ENCODE measurements around the gene UBAP2L.

The UBAP2L gene, protein sequence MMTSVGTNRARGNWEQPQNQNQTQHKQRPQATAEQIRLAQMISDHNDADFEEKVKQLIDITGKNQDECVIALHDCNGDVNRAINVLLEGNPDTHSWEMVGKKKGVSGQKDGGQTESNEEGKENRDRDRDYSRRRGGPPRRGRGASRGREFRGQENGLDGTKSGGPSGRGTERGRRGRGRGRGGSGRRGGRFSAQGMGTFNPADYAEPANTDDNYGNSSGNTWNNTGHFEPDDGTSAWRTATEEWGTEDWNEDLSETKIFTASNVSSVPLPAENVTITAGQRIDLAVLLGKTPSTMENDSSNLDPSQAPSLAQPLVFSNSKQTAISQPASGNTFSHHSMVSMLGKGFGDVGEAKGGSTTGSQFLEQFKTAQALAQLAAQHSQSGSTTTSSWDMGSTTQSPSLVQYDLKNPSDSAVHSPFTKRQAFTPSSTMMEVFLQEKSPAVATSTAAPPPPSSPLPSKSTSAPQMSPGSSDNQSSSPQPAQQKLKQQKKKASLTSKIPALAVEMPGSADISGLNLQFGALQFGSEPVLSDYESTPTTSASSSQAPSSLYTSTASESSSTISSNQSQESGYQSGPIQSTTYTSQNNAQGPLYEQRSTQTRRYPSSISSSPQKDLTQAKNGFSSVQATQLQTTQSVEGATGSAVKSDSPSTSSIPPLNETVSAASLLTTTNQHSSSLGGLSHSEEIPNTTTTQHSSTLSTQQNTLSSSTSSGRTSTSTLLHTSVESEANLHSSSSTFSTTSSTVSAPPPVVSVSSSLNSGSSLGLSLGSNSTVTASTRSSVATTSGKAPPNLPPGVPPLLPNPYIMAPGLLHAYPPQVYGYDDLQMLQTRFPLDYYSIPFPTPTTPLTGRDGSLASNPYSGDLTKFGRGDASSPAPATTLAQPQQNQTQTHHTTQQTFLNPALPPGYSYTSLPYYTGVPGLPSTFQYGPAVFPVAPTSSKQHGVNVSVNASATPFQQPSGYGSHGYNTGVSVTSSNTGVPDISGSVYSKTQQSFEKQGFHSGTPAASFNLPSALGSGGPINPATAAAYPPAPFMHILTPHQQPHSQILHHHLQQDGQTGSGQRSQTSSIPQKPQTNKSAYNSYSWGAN

DNA sequence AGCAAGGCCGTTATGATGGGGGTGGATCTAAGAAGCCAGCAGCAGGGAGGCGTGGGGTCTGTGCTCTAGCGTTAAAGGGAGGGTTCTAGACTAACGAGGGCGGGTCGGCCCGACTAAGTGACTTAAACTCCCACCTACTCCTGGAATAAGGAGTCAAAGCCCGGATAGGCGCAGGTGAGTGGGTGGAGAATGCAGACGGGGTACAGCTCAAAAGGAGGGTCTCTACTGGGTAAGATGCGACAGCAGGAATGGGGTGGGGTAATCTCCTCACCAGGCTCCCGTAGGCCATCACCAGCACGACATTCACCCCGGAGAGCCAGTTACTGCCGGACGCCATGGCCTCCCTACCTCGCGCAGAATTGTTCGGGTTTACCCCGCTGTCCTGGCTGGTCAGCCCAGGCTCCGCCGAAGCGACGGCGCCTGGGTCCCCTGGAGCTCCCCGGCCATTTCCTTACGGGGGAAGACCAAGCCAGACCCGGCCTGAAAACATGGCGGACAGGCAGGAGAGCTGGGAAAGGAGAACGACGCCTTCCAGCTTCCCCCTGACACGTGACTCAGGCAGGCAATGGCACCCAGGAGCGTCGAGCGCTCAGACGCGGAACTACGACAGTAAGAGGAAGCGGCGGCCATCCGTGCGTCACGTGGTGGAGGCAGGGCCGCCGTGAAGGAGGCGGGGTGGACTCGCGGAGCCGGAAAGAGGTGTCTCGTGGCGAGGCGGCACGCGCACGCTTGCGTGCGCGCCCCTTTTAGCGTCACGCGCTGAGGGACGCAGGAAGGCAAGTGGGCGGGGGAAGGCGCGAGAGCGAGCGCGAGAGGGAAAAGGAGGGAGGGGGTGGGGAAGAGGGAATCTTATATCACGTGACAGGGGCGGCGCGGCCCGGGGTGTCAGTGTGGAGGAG lies at the start of gene UBAP2L:
UBAP2L (plus strand) TSS at position 885 of the 899 bp plus-strand sequence. CDS start 4,169 bp downstream, outside the sequence.
- peak; percentile 98 for DNase-seq (ENCODE audit: low read depth)

DNA sequence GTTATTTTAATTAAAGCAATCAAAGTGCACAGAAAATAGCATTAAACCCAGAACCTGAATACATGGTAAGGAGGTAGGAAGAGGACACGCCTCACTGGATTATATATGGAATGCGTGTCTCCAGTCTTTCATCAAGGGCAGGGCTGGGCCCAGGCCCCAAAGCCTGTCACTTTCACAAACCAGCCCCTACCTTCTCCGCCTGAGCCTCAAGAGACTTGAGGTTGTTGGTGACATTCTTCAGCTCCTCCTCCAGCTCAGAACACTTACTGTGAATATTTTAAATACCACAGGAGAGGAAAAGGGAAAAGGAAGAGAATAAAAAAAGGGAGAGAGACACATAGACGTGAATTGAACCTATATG lies 49.6 kb upstream of the UBAP2L start:
- DNase-seq (ENCODE audit: low read depth), result no peak

DNA sequence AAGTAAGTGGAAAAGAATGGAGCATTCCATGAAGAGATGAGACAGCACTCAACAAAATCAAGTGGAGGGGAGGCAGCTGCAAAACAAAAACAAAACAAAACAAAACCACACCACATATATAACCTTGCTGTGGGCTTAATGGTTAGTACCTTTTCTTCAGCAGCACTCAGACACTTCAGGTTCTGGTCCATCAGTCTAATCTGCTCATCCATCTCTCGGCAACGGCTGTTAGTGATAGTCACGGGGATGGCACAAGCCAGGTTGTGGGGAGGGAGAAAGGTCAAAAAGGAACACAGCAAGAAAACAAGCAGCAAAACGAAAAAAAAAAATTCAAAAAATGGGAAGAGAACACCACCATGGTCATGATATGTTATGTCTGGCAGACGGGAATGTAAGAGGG lies 48.9 kb upstream of the UBAP2L start:
- DNase-seq (ENCODE audit: low read depth), result no peak

DNA sequence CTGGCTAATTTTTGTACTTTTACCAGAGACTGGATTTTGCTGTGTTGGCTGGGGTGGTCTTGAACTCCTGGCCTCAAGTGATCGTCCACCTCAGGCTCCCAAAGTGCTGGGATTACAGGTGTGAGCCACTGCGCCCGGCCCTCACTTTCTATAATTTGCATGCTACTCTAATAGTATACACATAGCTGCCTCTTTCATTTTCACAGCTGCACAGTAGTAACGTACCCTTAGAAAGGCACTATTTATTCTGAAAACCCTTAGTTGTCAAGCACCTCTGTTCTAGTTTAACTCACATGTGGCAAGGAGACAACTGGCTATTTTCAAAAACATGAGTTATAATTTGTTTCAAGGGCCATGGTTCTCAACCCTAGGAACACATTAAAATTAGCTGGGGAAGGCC lies 46.1 kb upstream of the UBAP2L start:
- DNase-seq (ENCODE audit: low read depth), result no peak

DNA sequence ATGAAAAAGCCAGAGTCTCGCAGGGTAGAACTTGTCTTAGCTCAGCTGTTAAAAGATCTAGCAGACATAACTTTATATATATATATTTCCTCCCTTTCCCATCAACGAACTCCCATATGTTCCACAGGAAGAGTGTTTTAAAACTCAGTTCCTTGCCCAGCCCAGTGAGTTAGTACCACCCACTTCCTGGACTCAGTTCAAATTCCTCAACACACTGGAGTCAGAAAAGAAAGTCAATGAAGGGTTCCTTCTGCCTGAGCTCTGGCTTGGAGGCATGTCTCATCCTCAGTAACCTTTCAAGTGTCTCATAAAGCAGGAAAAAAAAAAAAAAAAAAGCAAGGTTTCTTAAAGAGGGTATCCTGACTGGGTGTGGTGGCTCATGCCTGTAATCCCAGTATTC lies 44.4 kb upstream of the UBAP2L start:
- no peak for DNase-seq (ENCODE audit: low read depth)

DNA sequence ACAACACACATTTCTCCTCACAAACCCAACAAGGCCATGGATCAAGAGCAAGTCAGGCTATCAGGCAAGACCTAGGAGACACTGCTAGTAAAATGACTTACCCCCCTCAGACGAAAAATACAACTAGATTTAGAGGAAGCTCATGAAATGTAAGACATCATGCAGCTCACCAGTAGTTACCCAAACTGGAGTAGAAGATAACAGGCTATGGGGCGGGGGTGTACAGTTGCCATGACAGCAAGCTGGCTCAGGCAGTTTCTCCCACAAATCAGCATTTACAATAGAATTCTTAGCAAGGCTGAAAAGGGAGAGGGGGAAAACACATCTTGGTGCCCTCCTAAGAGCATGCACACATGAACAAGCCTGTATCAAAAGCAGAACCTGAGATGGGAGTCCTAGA lies 42.7 kb upstream of the UBAP2L start:
- no peak for DNase-seq (ENCODE audit: low read depth)

DNA sequence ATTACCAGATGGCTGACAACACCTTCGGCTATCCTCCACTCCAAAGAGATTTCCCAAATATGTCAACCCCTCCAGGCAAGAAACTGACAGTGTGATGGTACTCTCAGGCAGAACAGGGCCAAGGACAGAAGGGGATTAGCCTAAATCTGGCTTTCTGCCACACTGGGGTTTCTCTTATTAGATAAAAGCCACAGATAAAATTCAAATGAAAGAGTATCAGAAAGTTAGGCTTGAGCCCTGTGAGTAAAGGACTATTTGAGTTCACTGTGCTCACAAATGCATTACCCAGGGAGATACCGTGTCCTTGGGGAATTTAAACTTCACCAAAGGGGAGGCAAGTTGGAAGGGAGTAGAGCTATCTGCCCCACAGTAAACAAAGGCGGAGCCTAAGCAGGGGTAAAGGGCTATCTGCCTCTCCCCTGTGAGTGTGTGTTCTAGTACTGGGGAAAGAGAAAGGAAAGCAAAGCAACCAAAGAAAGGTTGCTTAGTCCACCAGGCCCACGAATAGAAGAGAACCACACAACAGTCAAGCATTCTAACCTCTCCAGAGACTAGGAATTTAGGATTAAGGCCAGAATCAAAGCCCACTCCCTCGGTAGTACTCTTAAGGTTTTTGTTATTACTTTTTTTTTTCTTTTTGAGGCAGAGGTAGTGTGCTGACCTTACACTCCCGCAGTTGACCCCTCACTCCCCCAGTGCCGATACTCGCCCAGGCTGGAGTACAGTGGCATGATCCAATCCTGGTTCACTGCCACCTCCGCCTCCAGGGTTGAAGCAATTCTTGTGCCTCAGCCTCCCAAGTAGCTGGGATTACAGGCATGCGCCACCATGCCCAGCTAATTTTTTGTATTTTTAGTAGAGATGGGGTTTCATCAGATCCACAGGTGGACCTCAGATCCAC lies 41.6 kb upstream of the UBAP2L start:
- no peak for DNase-seq (ENCODE audit: low read depth)

DNA sequence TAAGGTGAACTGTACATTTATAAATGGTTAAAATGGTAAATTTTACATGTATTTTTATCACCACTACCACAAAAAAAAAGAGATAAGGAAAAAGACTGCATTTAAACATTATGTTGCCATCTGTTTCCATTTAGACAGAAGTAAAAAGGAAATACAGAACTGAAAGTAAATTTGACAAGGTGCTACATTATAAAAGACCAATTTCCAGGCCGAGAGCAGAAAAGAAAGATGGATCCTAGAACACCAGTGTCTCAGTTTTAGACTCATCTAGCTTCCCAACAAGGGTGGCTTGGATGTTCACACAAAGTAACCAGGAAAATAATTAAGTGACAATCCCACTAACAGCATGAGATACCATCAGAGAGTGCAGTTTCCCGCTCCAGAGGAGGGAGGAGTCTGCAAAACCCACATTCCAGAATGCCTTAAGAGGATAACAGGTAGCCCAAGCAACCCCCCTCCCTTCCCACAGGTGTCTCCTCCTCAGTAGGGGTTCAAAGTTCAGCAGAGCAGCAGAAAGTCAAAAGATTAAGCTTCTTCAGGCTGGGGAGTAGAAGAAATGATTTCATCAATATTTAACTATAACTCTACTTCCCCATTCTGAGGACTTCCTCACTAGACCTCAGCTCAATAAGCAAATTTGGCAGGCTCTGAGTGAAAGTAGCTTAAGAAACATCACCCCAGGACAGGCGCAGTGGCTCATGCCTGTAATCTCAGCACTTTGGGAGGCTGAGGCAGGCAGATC lies 40.6 kb upstream of the UBAP2L start:
- DNase-seq (ENCODE audit: low read depth), result no peak

DNA sequence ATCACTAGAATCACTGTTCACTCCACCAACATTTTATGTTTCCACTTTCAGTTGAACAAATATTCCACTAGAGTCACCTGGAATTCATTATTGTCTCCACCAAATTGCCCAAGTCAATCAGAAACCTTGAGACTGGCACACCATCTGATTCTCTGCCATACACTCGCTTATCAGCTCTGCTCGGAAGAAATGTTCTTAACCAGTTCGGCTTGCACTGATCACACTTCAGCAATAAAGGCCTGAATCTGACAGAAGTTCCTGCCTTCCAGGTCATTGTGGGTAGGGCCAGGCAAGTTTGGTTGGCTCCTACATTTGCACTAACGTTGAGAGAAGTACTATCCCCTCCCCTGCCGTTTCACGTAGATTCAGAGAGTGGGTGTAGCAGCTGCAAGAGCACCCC lies 38.8 kb upstream of the UBAP2L start:
- no peak for DNase-seq (ENCODE audit: low read depth)

DNA sequence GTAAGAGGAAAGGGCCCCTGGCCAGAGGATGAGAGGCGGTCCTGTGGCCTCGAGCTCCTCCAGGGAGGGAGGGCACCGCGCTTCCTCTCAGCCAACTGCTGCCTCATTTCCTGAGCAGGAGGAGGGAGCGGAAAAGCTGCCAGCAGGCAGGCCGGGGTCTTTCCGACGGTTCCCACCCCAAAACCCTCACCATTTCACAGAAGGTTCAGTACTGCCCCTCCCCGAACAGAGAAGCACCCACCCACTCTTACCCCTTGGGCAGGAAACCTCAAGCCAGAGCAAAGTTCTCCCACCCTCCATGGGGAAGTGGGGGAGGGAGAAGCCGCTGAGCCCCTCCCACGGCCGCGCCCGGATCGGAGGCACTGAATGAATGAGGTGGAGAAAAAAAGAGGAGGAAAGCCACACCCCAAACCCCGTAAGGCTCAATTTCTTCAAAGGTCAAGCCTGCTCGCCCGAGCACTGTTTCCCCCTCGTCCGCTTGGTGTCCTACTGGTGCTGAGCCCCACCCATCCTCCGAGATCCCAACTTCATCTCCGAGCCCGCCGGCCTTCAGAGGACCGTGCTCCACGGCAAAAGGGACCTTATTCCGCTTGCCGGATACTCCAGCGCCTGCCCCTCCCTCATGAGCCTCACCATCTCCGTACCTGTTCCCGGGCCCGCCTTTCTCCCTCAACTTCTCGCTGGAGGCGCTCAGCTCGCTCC lies 38.3 kb upstream of the UBAP2L start:
- DNase-seq (ENCODE audit: low read depth), result peak; percentile 77

DNA sequence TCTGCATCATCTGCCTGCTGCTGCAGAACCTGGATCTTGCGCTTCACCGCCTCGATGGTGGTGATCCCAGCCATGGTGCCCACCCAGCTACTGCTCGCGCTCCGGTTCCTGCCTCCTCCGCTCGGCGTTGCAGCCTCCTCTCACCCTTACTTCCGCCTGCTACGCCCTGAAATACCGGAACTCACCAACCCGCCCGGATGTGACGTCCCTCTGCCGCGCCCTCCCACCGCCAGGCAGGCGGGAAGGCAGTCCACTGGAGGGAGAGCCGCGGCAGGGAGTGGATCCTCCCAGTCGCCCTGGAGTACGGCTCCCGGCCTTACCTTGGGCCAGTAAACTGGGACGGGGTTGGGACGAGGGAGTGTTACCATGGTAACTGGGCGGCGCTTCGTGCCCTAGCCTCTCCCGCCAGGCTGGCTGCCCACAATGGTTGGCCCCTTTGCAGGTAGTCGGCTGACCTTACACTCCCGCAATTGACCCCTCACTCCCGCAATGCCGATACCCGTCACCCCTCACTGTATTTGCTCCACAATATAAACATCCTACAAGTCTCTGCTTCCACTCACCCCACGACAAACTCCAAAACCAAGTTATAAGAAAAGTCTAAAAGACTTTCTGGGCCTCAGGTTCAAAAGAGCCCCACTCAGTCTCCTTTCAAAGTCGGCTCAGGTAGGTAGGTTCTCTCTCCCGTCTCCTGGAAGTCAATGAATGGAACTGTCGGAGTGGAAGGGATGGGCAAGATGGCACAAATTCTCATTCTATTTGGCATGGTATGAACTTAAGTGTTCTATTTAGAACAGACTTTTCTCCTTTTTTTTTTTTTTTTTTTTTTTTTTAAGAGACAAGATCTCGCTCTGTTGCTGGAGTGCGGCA lies 37.5 kb upstream of the UBAP2L start:
- DNase-seq (ENCODE audit: low read depth), result peak; percentile 94

DNA sequence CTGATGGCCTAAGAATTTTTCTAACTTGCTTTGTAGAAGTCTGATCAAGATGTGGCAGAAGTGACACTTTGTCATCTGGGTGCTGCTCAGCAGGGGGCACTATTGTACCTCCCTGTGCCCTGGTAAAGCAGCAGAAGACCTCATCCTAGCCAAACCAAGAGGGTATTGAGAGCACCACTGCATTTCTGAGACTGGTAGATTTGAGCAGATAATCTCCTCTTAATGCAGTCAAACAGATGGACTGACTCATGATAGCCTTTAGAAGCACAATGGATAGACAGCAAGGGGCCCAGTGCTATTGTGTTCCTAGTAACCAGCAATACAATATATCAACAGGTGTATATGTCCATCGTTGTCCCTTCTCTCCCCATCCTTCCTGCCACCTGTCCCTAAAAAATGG lies 34.6 kb upstream of the UBAP2L start:
- DNase-seq (ENCODE audit: low read depth), result peak; percentile 55

DNA sequence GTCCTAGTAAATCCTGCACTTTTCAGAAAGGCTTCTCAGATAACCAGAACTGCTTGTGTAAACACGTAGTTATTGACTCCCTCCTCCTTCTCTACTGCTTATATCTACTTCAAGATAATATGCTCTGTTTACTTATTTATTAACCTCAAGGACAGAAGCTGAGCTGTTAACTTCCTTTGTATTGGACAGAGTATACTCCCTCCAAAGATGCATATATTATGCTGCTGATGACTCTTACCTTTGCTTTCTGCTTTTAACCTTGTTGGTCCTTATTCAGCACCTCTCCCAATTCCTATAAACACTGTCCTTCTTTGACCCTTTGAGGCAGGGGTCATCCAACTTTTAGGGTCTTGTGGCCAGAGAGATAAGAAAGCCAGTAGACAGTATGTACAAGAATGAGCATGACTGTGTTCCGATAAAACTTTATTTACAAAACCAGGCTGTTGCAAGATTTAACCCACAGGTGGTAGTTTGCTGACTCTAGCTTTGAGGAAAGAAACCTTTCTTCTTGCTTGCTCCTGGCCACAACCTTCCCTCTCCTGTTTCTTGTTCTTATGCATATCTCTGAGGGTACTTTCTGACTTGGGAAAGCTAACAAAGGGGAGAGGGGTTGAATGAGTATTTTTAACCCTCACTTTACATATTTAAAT lies 33.8 kb upstream of the UBAP2L start:
- DNase-seq (ENCODE audit: low read depth), result no peak

DNA sequence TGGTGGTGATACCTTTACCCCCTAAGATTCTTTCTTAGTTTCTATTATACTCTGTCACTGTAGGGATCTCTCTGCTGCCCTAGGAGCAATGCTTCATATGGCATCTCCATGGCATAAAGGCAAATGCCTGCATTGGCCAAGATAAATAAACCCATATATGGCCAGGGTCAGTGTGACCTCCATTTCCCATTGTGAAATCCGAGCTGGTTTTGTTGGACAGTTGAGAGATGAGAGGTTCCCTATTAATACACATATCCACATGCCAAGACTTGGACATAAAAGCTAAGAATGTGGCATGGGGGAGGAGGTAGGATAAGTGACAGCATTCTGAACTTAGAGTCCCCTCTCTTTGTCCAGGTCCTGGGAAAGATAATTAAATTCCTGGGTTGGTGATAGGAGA lies 30.2 kb upstream of the UBAP2L start:
- no peak for DNase-seq (ENCODE audit: low read depth)

DNA sequence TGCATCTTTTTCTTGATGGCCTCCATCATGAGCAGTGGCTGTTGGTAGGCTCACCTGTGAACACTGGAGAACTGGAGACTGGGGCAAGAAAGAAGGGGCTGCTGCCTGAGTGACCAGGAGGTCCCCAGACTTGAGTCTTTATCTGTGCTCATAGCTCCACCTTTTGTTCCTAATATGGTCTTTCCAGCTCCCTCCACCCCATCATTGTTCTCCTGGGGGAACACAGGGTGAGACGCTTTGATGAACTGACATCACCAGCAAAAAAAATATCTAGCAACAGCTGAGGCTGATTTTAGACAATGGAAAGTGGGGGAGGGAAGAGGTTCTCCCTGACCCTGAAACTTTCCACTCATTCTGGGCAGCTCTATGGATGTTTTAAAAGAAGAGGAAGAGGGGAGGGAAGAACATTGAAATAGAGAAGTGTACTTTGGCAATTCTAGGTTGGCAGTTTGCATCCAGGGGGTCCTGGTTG lies 28.7 kb upstream of the UBAP2L start, which contains the start of gene TPM3:
TPM3 (minus strand) TSS at position 111 of the 472 bp plus-strand sequence; CDS start at position 29, 82 bp downstream.
- DNase-seq (ENCODE audit: low read depth), result no peak

DNA sequence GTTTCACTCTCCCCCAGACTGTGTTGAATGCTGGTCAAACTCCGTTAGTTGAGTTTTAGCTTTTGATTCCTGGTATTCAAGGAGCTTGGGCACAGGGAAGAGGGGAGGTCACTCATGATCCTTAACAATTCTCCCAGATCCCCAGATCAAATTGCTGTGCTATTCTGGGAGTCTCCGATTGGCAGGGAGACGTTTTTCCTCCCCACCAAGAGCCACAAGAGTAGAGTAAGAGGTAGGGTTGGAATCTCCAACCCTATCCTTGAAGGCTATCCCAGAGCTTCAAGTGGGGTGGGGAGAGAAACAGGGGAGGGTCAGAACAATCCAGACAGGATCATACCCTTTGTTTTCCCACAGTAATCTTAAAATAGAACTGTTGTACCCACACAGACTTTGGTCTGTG lies 28.3 kb upstream of the UBAP2L start:
- no peak for DNase-seq (ENCODE audit: low read depth)

DNA sequence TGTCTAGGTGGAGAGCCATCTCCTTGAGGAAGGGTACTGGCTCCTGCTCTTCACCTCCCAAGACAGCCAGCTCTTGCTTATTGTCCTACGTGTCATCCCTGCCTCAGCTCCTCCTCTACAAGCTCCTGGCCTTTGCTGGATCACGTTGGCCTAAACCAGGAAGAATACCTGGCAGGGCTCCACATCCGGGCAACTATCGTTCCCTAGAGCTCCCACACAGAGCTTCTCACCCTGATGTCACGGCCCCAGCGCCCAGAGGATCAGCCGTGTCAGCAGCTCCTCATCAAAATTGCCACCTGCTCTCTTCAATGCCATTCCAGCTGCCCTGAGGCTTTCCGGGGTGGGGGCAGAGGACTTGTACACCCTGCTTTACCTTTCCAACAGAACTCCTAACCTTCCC lies 26.9 kb upstream of the UBAP2L start:
- DNase-seq (ENCODE audit: low read depth), result no peak

Data from stimulated activated CD8-positive, alpha-beta memory T cell treated with anti-CD3 and anti-CD28 coated beads, Interleukin-4, amount 100 ng/mL, for 24 hours (primary cell).